ENCODE results near the gene U2AF2. TPM values are rescaled to one million over a fixed set of nuclear protein-coding genes. Genes with fewer than 3 reads are reported as not detected.

U2AF2 gene
- total and polyA plus RNA-seq, 12 donors = 58.9 to 243 (median 117) TPM

GRCh38 chr19:55643887-55644176 is 11.0 kb upstream of the U2AF2 start:
- WGBS, 4 donors = 0 to 2% (median 0%) methylated on average over 10 to 15 of the region's 15 CpGs
- H3K27ac ChIP-seq = peak overlapping the region in 4 of 5 donors; percentile 88 to 94 (median 90)
- peak in 2 of 7 donors; percentile 16 to 43 for DNase-seq
- no peaks in the 10 kb centered on the region for H3K27me3 ChIP-seq
- H3K4me1 ChIP-seq (replicated peaks in 1 of 2) = peaks cover 37 to 50% of the 10 kb centered on the region in 2 donors
- H3K36me3 ChIP-seq (replicated peaks in 1 of 2) = peaks cover 0 to 14% of the 10 kb centered on the region in 2 donors
- peak overlapping the region in 3 of 4 donors; percentile 68 to 91 (median 81) for H3K4me3 ChIP-seq
- no peaks in the 10 kb centered on the region for H3K9me3 ChIP-seq (replicated peaks in 1 of 3)
- intact Hi-C loops (cut with DNase I) = no loop called here
- TF ChIP-seq POLR2A (IDR thresholded peaks at IDR 0.05) (no peak), CTCF (IDR thresholded peaks at IDR 0.05) (no peak)

- Histone ChIP-seq H3K4me1 (replicated peaks in 1 of 2) (peaks cover 41 to 54% of the 10 kb centered on the region in 2 donors), H3K9me3 (replicated peaks in 1 of 3) (no peaks in the 10 kb centered on the region), H3K4me3 (peak overlapping the region in 3 of 4 donors; percentile 68 to 91 (median 81)), H3K27me3 (no peaks in the 10 kb centered on the region), H3K36me3 (replicated peaks in 1 of 2) (peaks cover 0 to 14% of the 10 kb centered on the region in 2 donors), H3K27ac (peak overlapping the region in 4 of 5 donors; percentile 88 to 94 (median 90))
- TF ChIP-seq POLR2A (IDR thresholded peaks at IDR 0.05) = no peak
- no peak for TF ChIP-seq CTCF (IDR thresholded peaks at IDR 0.05)
- 39 to 53% (median 47%) methylated on average over 12 of the region's 12 CpGs for WGBS, 4 donors
- DNase-seq = no peak
- intact Hi-C loops (cut with DNase I) = no loop called here
These were observed 10.5 kb upstream of the U2AF2 start for GRCh38 chr19:55644191-55644833.

- DNase-seq = no peak
- WGBS, 4 donors = 87 to 91% (median 88%) methylated on average over 11 to 28 of the region's 28 CpGs
- intact Hi-C loops (cut with DNase I) = no loop called here
These were observed 9.9 kb upstream of the U2AF2 start for GRCh38 chr19:55644842-55645511.

More at GRCh38 chr19:55644842-55645511, 9.9 kb upstream of the U2AF2 start:
- no peaks in the 10 kb centered on the region for H3K27me3 ChIP-seq
- H3K27ac ChIP-seq = no peak overlapping the region
- TF ChIP-seq CTCF (IDR thresholded peaks at IDR 0.05) (no peak), POLR2A (IDR thresholded peaks at IDR 0.05) (no peak)
- H3K36me3 ChIP-seq (replicated peaks in 1 of 2) = peaks cover 0 to 14% of the 10 kb centered on the region in 2 donors
- no peaks in the 10 kb centered on the region for H3K9me3 ChIP-seq (replicated peaks in 1 of 3)
- H3K4me1 ChIP-seq (replicated peaks in 1 of 2) = peaks cover 40 to 53% of the 10 kb centered on the region in 2 donors
- no peak overlapping the region for H3K4me3 ChIP-seq
